IMR-90 (cell line): ENCODE measurements around the gene ACSBG1. TPM values are rescaled to one million over a fixed set of nuclear protein-coding genes. Genes with fewer than 3 reads are reported as not detected.

ENCODE experiments used
- ATAC-seq: fragments of 200-7000 bp; cut with Tn5 transposase; 2 replicates; pipeline ENCODE4 v1.9.1; 2020; ENCODE audit warnings: low read depth, mild to moderate bottlenecking, moderate library complexity
- BruUV-seq: library from RNA; stranded (reverse); fragments of 400-500 nt; replicated peaks from 2 replicates; lab custom pipeline; 2021; lab: Mats Ljungman, UMichigan
- CTCF ChIA-PET: fragments of 300-600 bp; formaldehyde crosslinking; extraction: SDS; loops from one replicate; lab custom pipeline; 2021; ENCODE audit warnings: antibody characterized with exemption; lab: Yijun Ruan, JAX
- POLR2A ChIA-PET: fragments of 300-600 bp; sonication (Branson Sonifier 250); formaldehyde crosslinking; loops from one replicate; lab custom pipeline; 2022; ENCODE audit warnings: antibody characterized with exemption; ENCODE audit not compliant: unreplicated experiment; lab: Charles Lee
- DNase-seq: peaks from one replicate; pipeline ENCODE4 v3.0.0; 2013
- H2AFZ ChIP-seq: replicated peaks from 2 replicates; pipeline ENCODE3; 2013; ENCODE audit warnings: low read length, mild to moderate bottlenecking; ENCODE audit not compliant: poor library complexity
- H2AK5ac ChIP-seq: 2 replicates; pipeline ENCODE4 v1.6.1; 2013; ENCODE audit warnings: low read depth, low read length, inconsistent platforms
- H2AK9ac ChIP-seq: replicated peaks from 2 replicates; pipeline ENCODE3; 2013; ENCODE audit warnings: mild to moderate bottlenecking, low read depth, low read length, moderate library complexity; ENCODE audit not compliant: poor library complexity
- H2BK120ac ChIP-seq: 2 replicates; pipeline ENCODE4 v1.6.1; 2013; ENCODE audit warnings: low read depth, low read length, inconsistent platforms
- H2BK15ac ChIP-seq: 3 replicates; pipeline ENCODE4 v1.6.1; 2013; ENCODE audit warnings: low read depth, low read length, inconsistent platforms
- H2BK20ac ChIP-seq: 2 replicates; pipeline ENCODE4 v1.6.1; 2013; ENCODE audit warnings: low read depth, mild to moderate bottlenecking, inconsistent platforms, low read length, moderate library complexity
- H2BK5ac ChIP-seq: 2 replicates; pipeline ENCODE4 v1.6.1; 2013; ENCODE audit warnings: mild to moderate bottlenecking, low read depth, low read length, inconsistent platforms; ENCODE audit not compliant: poor library complexity, severe bottlenecking
- H3K14ac ChIP-seq: replicated peaks from 2 replicates; pipeline ENCODE4 v1.6.1; 2013; ENCODE audit warnings: low read depth, low read length, inconsistent platforms
- H3K18ac ChIP-seq: 2 replicates; pipeline ENCODE4 v1.6.1; 2013; ENCODE audit warnings: low read depth, low read length, control low read depth
- H3K23ac ChIP-seq: 2 replicates; pipeline ENCODE4 v1.6.1; 2013; ENCODE audit warnings: low read depth, low read length, inconsistent platforms
- H3K27ac ChIP-seq: 2 replicates; pipeline ENCODE4 v1.5.1; 2013; ENCODE audit warnings: mild to moderate bottlenecking, control low read depth, low read length; ENCODE audit not compliant: insufficient read depth
- H3K27me3 ChIP-seq: 2 replicates; pipeline ENCODE4 v1.6.1; 2013; ENCODE audit warnings: low read length; ENCODE audit not compliant: control insufficient read depth, insufficient read depth
- H3K36me3 ChIP-seq: 2 replicates; pipeline ENCODE4 v1.6.1; 2013; ENCODE audit warnings: low read length, mixed read lengths; ENCODE audit not compliant: control insufficient read depth, insufficient read depth
- H3K4ac ChIP-seq: 2 replicates; pipeline ENCODE4 v1.6.1; 2013; ENCODE audit warnings: low read depth, low read length, inconsistent platforms
- H3K4me1 ChIP-seq: 2 replicates; pipeline ENCODE4 v1.6.1; 2013; ENCODE audit warnings: low read length, mixed read lengths; ENCODE audit not compliant: control insufficient read depth, insufficient read depth
- H3K4me2 ChIP-seq: 2 replicates; pipeline ENCODE4 v1.6.1; 2013; ENCODE audit warnings: low read depth, mild to moderate bottlenecking, control low read depth, low read length, moderate library complexity
- H3K4me3 ChIP-seq: 2 replicates; pipeline ENCODE4 v1.5.1; 2013; ENCODE audit warnings: low read depth, mild to moderate bottlenecking, control low read depth, low read length, moderate library complexity; ENCODE audit not compliant: insufficient read depth
- H3K56ac ChIP-seq: 2 replicates; pipeline ENCODE4 v1.6.1; 2013; ENCODE audit warnings: low read length, inconsistent platforms; ENCODE audit not compliant: insufficient read depth; ENCODE audit errors: extremely low read depth
- H3K79me1 ChIP-seq, 2 experiments: 2 replicates each; pipeline ENCODE4 v1.6.1; 2013; ENCODE audit warnings: low read length in 2 of 2, inconsistent platforms in 1 of 2, low read depth in 1 of 2
- H3K9ac ChIP-seq: 2 replicates; pipeline ENCODE4 v1.6.1; 2013; ENCODE audit warnings: low read depth, low read length, control low read depth
- H3K9me1 ChIP-seq: 2 replicates; pipeline ENCODE4 v1.6.1; 2013; ENCODE audit warnings: low read length, inconsistent platforms; ENCODE audit not compliant: insufficient read depth
- H3K9me3 ChIP-seq: 2 replicates; pipeline ENCODE4 v1.6.1; 2013; ENCODE audit warnings: low read length; ENCODE audit not compliant: control insufficient read depth, insufficient read depth
- H4K20me1 ChIP-seq: 2 replicates; pipeline ENCODE4 v1.6.1; 2013; ENCODE audit warnings: low read length, inconsistent platforms; ENCODE audit not compliant: insufficient read depth
- H4K5ac ChIP-seq: 2 replicates; pipeline ENCODE4 v1.6.1; 2013; ENCODE audit warnings: mild to moderate bottlenecking, low read depth, low read length, control low read depth
- H4K8ac ChIP-seq, 2 experiments: 2 replicates each; pipeline ENCODE4 v1.6.1; 2013; ENCODE audit warnings: low read depth in 2 of 2, low read length in 2 of 2, control low read depth in 1 of 2, inconsistent platforms in 1 of 2
- H4K91ac ChIP-seq: 2 replicates; pipeline ENCODE4 v1.6.1; 2013; ENCODE audit warnings: low read depth, low read length, inconsistent platforms; ENCODE audit not compliant: insufficient read depth
- BHLHE40 ChIP-seq: fragments of 150-350 bp; IDR thresholded peaks from 2 replicates; pipeline ENCODE4 v1.6.1; 2016; ENCODE audit warnings: mild to moderate bottlenecking, low read depth, low read length
- CEBPB ChIP-seq: IDR thresholded peaks from 2 replicates; pipeline ENCODE4 v1.6.1; 2012; ENCODE audit warnings: low read depth, low read length, improper control_type of control experiment
- CHD1 ChIP-seq: IDR thresholded peaks from 2 replicates; pipeline ENCODE4 v1.6.1; 2012; ENCODE audit warnings: low read depth, low read length, improper control_type of control experiment
- CTCF ChIP-seq: conservative IDR thresholded peaks from 2 replicates; pipeline ENCODE4 v1.5.1; 2012; ENCODE audit warnings: mild to moderate bottlenecking, low read depth, low read length, improper control_type of control experiment
- ELK1 ChIP-seq: fragments of 150-350 bp; IDR thresholded peaks from 2 replicates; pipeline ENCODE4 v1.6.1; 2016; ENCODE audit warnings: low read depth, mild to moderate bottlenecking, low read length, moderate library complexity, borderline replicate concordance
- FOS ChIP-seq: fragments of 150-350 bp; IDR thresholded peaks from 2 replicates; pipeline ENCODE4 v1.6.1; 2016; ENCODE audit warnings: low read depth, low read length
- MAZ ChIP-seq: IDR thresholded peaks from 2 replicates; pipeline ENCODE4 v1.6.1; 2012; ENCODE audit warnings: low read depth, mild to moderate bottlenecking, low read length, improper control_type of control experiment, moderate library complexity, borderline replicate concordance
- MXI1 ChIP-seq: IDR thresholded peaks from 2 replicates; pipeline ENCODE4 v1.6.1; 2012; ENCODE audit warnings: low read depth, mild to moderate bottlenecking, low read length, moderate library complexity, borderline replicate concordance
- NFE2L2 ChIP-seq: fragments of 150-350 bp; IDR thresholded peaks from 2 replicates; pipeline ENCODE4 v1.6.1; 2016; ENCODE audit warnings: low read depth, mild to moderate bottlenecking, low read length
- POLR2A ChIP-seq: IDR thresholded peaks from 2 replicates; pipeline ENCODE4 v1.6.1; 2012; ENCODE audit warnings: mild to moderate bottlenecking, low read depth, low read length
- RAD21 ChIP-seq: IDR thresholded peaks from 2 replicates; pipeline ENCODE4 v1.6.1; 2012; ENCODE audit warnings: low read length, improper control_type of control experiment
- RCOR1 ChIP-seq: IDR thresholded peaks from 2 replicates; pipeline ENCODE4 v1.6.1; 2012; ENCODE audit warnings: mild to moderate bottlenecking, low read length, improper control_type of control experiment; ENCODE audit not compliant: insufficient replicate concordance
- RFX5 ChIP-seq: IDR thresholded peaks from 2 replicates; pipeline ENCODE4 v1.8.0; 2012; ENCODE audit warnings: low read depth, mild to moderate bottlenecking, low read length, moderate library complexity
- SMC3 ChIP-seq: fragments of 150-350 bp; IDR thresholded peaks from 2 replicates; pipeline ENCODE4 v1.6.1; 2016; ENCODE audit warnings: low read depth, mild to moderate bottlenecking, antibody characterized with exemption, low read length, moderate library complexity
- USF2 ChIP-seq: fragments of 150-350 bp; IDR thresholded peaks from 2 replicates; pipeline ENCODE4 v1.6.1; 2017; ENCODE audit warnings: mild to moderate bottlenecking, antibody characterized with exemption, low read length, low read depth
- WGBS, 2 experiments: methylation state at CpG; one replicate each; pipeline versions ENCODE4 v1.1.5 to v1.1.7; 2013; ENCODE audit warnings: missing lambda C conversion rate in 2 of 2; ENCODE audit not compliant: insufficient read length in 1 of 2; ENCODE audit errors: extremely low coverage in 2 of 2; 5-methylcytosine and 5-hydroxymethylcytosine counted together
- dilution Hi-C: fragments of 300-500 bp; cut with HindIII; formaldehyde crosslinking; loops from one replicate; pipeline ENCODE4 v1.14.3; 2018; ENCODE audit warnings: low sequenced_read_pairs; ENCODE audit not compliant: unreplicated experiment
- in situ Hi-C: fragments of 300-500 bp; cut with MboI; formaldehyde crosslinking; loops from 3 replicates; pipeline ENCODE4 v1.14.3; 2019; ENCODE audit warnings: low sequenced_read_pairs, inconsistent platforms, mixed read lengths
- intact Hi-C: fragments of 100-400 bp; cut with micrococcal nuclease; formaldehyde crosslinking; loops from 2 replicates; pipeline ENCODE4 v1.10.0; 2022
- polyA plus RNA-seq, 3 experiments: library from polyadenylated mRNA; depleted of rRNA; stranded (reverse); fragments of >200 nt; gene quantifications; 2 replicates each; pipeline ENCODE4 v1.2.3, GENCODE V29; 2012; ENCODE audit warnings: low replicate concordance in 1 of 3
- total RNA-seq: library from RNA; depleted of rRNA; stranded (reverse); fragments of >200 nt; gene quantifications from 2 replicates; pipeline ENCODE4 v1.2.3, GENCODE V29; 2012

The ACSBG1 gene
- total and polyA plus RNA-seq, 2 of the 4 experiments (the other 2 are of a cell fraction), result 0.02 TPM; not detected in 1

GRCh38 chr15:78162038-78162437 lies 72.3 kb downstream of the ACSBG1 start:
- Histone ChIP-seq H2AK5ac (no peak overlapping the region), H3K4me2 (no peak overlapping the region), H3K9ac (no peak overlapping the region), H2BK20ac (no peak overlapping the region), H2BK5ac (no peak overlapping the region), H3K9me1 (no peaks in the 10 kb centered on the region), H3K56ac (no peak overlapping the region), H4K8ac (no peak overlapping the region), H3K4me3 (no peak overlapping the region), H3K27ac (no peak overlapping the region), H3K79me1 (no peaks in the 10 kb centered on the region), H3K18ac (no peak overlapping the region), H2BK15ac (no peak overlapping the region), H3K9me3 (no peaks in the 10 kb centered on the region), H2BK120ac (no peak overlapping the region), H3K4me1 (no peaks in the 10 kb centered on the region), H3K36me3 (peaks cover 36% of the 10 kb centered on the region), H3K4ac (no peak overlapping the region), H2AK9ac (no peak overlapping the region), H3K23ac (no peak overlapping the region), H3K14ac (no peak overlapping the region), H3K27me3 (no peaks in the 10 kb centered on the region), H4K91ac (no peak overlapping the region), H4K20me1 (no peaks in the 10 kb centered on the region), H4K5ac (no peak overlapping the region), H2AFZ (no peak overlapping the region)
- dilution Hi-C loops, result no loop called here
- WGBS, 2 experiments, result 87% methylated on average over 5 of the region's 13 CpGs; no CpG with 5 or more reads in 1 of the 2 experiments
- intact Hi-C loops, result no loop called here
- TF ChIP-seq CEBPB, result no peak
- no peak for TF ChIP-seq CHD1
- TF ChIP-seq FOS, result no peak
- TF ChIP-seq RCOR1, result no peak
- no peak for TF ChIP-seq MAZ
- no peak for TF ChIP-seq RAD21
- no peak for TF ChIP-seq ELK1
- TF ChIP-seq BHLHE40, result no peak
- TF ChIP-seq POLR2A, result no peak
- TF ChIP-seq MXI1, result no peak
- no peak for TF ChIP-seq CTCF
- no peak for TF ChIP-seq SMC3
- no peak for TF ChIP-seq RFX5
- TF ChIP-seq NFE2L2, result no peak
- no peak for TF ChIP-seq USF2
- no peak for ATAC-seq
- ChIA-PET POLR2A (no interaction called here), CTCF (no interaction called here)
- DNase-seq, result no peak
- in situ Hi-C loops, result no loop called here
- no TSS peak for BruUV-seq
